HepG2 (cell line): Measurements from ENCODE around the gene CSTPP1. TPM values are rescaled to one million over a fixed set of nuclear protein-coding genes. Genes with fewer than 3 reads are reported as not detected.

Experiments
- CBFB ChIP-seq: sonication (generic); formaldehyde crosslinking; IDR thresholded peaks from 2 replicates; pipeline ENCODE4 v1.4.0; 2020; ENCODE audit warnings: missing genetic modification reagents
- ETV5 ChIP-seq: IDR thresholded peaks from 2 replicates; pipeline ENCODE4 v1.6.1; 2018; ENCODE audit warnings: missing biosample characterization, missing genetic modification reagents, inconsistent platforms, borderline replicate concordance
- FOXO1 ChIP-seq: sonication (generic); formaldehyde crosslinking; IDR thresholded peaks from 2 replicates; pipeline ENCODE4 v1.4.0; 2020; ENCODE audit warnings: missing genetic modification reagents
- GABPB1 ChIP-seq: IDR thresholded peaks from 2 replicates; pipeline ENCODE4 v1.6.1; 2016; ENCODE audit warnings: mild to moderate bottlenecking, missing genetic modification reagents, moderate library complexity, missing compliant biosample characterization
- GATAD1 ChIP-seq: IDR thresholded peaks from 2 replicates; pipeline ENCODE4 v1.6.1; 2016; ENCODE audit warnings: missing genetic modification reagents, missing compliant biosample characterization
- GTF2F1 ChIP-seq: fragments of 150-350 bp; IDR thresholded peaks from 2 replicates; pipeline ENCODE4 v1.6.1; 2014; ENCODE audit warnings: low read length
- HMGXB4 ChIP-seq, 2 experiments: sonication (generic) in 1 of 2; formaldehyde crosslinking in 1 of 2; IDR thresholded peaks; 2 replicates each; pipeline versions ENCODE4 v1.4.0 to v1.6.1; 2018 to 2020; ENCODE audit warnings: missing genetic modification reagents in 2 of 2, borderline replicate concordance in 1 of 2, low read depth in 1 of 2, mild to moderate bottlenecking in 1 of 2, missing biosample characterization in 1 of 2
- RARA ChIP-seq: IDR thresholded peaks from 2 replicates; pipeline ENCODE4 v1.6.1; 2016; ENCODE audit warnings: missing genetic modification reagents, missing compliant biosample characterization
- TCF12 ChIP-seq, 2 experiments: fragments of 450-650 bp in 1 of 2; sonication (generic) in 1 of 2; formaldehyde crosslinking in 1 of 2; IDR thresholded peaks; 2 replicates each; pipeline versions ENCODE4 v1.6.1 to v1.8.0; 2017 to 2022; ENCODE audit warnings: antibody characterized with exemption in 1 of 2, mild to moderate bottlenecking in 1 of 2, missing genetic modification reagents in 1 of 2, moderate library complexity in 1 of 2
- ZFY ChIP-seq: sonication (generic); formaldehyde crosslinking; IDR thresholded peaks from 2 replicates; pipeline ENCODE4 v1.4.0; 2020; ENCODE audit warnings: missing genetic modification reagents
- ZNF263 ChIP-seq: sonication (generic); formaldehyde crosslinking; IDR thresholded peaks from 2 replicates; pipeline ENCODE4 v1.4.0; 2020; ENCODE audit warnings: missing genetic modification reagents
- ZNF337 ChIP-seq: sonication (generic); formaldehyde crosslinking; IDR thresholded peaks from 2 replicates; pipeline ENCODE4 v1.5.1; 2020; ENCODE audit warnings: missing genetic modification reagents, low read depth, mild to moderate bottlenecking, borderline replicate concordance
- ZNF382 ChIP-seq: sonication (generic); formaldehyde crosslinking; IDR thresholded peaks from 2 replicates; pipeline ENCODE4 v1.5.0; 2020; ENCODE audit warnings: missing genetic modification reagents, mild to moderate bottlenecking, borderline replicate concordance
- ZNF513 ChIP-seq: sonication (generic); formaldehyde crosslinking; conservative IDR thresholded peaks from 2 replicates; pipeline ENCODE4 v1.5.0; 2020; ENCODE audit warnings: missing genetic modification reagents
- polyA plus RNA-seq, 8 experiments: library from polyadenylated mRNA; depleted of rRNA in 3 of 8; stranded (reverse) in 7 of 8; unstranded in 1 of 8; fragments of >200 nt; fragmentation: Illumina TruSeq in 4 of 8; extraction: Trizol in 4 of 8; gene quantifications; 2 replicates each; pipeline versions ENCODE4 v1.2.1 to v1.2.3, GENCODE V29; 2011 to 2016; ENCODE audit warnings: low read depth in 4 of 8, missing spikeins in 1 of 8, mixed read lengths in 1 of 8; ENCODE audit not compliant: insufficient read depth in 1 of 8
- total RNA-seq, 5 experiments: library from RNA; depleted of rRNA; stranded (reverse); fragments of >200 nt; fragmentation: Illumina TruSeq; extraction: Trizol; gene quantifications; 2 replicates each; pipeline ENCODE4 v1.2.3, GENCODE V29; 2016; ENCODE audit warnings: low read depth in 1 of 5
- TF ChIP-seq, protein P1 (sequence below): IDR thresholded peaks from 2 replicates; pipeline ENCODE4 v1.6.1; 2018; ENCODE audit warnings: missing genetic modification reagents
- TF ChIP-seq, protein P2 (sequence below): sonication (generic); formaldehyde crosslinking; IDR thresholded peaks from 2 replicates; pipeline ENCODE4 v1.5.0; 2020; ENCODE audit warnings: mild to moderate bottlenecking, missing genetic modification reagents, borderline replicate concordance
- TF ChIP-seq, protein P3 (sequence below): sonication (generic); formaldehyde crosslinking; IDR thresholded peaks from 2 replicates; pipeline ENCODE4 v1.4.0; 2020; ENCODE audit warnings: missing genetic modification reagents

CSTPP1 gene
- total and polyA plus RNA-seq, 2 of the 13 experiments (the other 11 are each of a cell fraction or from before 2014, with no cell fraction given), result 12.3 to 14.6 TPM

- TF ChIP-seq, protein P1, sequence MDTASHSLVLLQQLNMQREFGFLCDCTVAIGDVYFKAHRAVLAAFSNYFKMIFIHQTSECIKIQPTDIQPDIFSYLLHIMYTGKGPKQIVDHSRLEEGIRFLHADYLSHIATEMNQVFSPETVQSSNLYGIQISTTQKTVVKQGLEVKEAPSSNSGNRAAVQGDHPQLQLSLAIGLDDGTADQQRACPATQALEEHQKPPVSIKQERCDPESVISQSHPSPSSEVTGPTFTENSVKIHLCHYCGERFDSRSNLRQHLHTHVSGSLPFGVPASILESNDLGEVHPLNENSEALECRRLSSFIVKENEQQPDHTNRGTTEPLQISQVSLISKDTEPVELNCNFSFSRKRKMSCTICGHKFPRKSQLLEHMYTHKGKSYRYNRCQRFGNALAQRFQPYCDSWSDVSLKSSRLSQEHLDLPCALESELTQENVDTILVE (CRISPR knock-in tag), result peak; percentile 68; the same call in 1 of the 2 replicates
- TF ChIP-seq, protein P2, sequence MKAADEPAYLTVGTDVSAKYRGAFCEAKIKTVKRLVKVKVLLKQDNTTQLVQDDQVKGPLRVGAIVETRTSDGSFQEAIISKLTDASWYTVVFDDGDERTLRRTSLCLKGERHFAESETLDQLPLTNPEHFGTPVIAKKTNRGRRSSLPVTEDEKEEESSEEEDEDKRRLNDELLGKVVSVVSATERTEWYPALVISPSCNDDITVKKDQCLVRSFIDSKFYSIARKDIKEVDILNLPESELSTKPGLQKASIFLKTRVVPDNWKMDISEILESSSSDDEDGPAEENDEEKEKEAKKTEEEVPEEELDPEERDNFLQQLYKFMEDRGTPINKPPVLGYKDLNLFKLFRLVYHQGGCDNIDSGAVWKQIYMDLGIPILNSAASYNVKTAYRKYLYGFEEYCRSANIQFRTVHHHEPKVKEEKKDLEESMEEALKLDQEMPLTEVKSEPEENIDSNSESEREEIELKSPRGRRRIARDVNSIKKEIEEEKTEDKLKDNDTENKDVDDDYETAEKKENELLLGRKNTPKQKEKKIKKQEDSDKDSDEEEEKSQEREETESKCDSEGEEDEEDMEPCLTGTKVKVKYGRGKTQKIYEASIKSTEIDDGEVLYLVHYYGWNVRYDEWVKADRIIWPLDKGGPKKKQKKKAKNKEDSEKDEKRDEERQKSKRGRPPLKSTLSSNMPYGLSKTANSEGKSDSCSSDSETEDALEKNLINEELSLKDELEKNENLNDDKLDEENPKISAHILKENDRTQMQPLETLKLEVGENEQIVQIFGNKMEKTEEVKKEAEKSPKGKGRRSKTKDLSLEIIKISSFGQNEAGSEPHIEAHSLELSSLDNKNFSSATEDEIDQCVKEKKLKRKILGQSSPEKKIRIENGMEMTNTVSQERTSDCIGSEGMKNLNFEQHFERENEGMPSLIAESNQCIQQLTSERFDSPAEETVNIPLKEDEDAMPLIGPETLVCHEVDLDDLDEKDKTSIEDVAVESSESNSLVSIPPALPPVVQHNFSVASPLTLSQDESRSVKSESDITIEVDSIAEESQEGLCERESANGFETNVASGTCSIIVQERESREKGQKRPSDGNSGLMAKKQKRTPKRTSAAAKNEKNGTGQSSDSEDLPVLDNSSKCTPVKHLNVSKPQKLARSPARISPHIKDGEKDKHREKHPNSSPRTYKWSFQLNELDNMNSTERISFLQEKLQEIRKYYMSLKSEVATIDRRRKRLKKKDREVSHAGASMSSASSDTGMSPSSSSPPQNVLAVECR (CRISPR knock-in tag), result peak; percentile 42; the same call in 1 of the 2 replicates
- TF ChIP-seq GABPB1 (peak; percentile 31; the same call in 1 of the 2 replicates), ZNF382 (no peak), FOXO1 (CRISPR knock-in tag) (peak; percentile 95), ZFY (CRISPR knock-in tag) (no peak), GTF2F1 (no peak), GATAD1 (CRISPR knock-in tag) (peak; percentile 56; the same call in 1 of the 2 replicates), TCF12 (IDR thresholded peaks at IDR 0.05) (no peak), TCF12 (CRISPR knock-in tag; IDR thresholded peaks at IDR 0.05) (peak; percentile 24; the same call in 1 of the 2 replicates), CBFB (CRISPR knock-in tag) (0 out of 2 replicates have a peak, but pooled peaks have one; percentile 24), HMGXB4 (CRISPR knock-in tag; IDR thresholded peaks at IDR 0.05; ENCODE audit: borderline replicate concordance in 1 of 2, low read depth in 1 of 2) (peak; percentile 24 to 34; a peak in 1 of 4 replicates), ZNF263 (CRISPR knock-in tag) (no peak), ZNF337 (CRISPR knock-in tag) (no peak), ETV5 (CRISPR knock-in tag) (peak; percentile 80), RARA (CRISPR knock-in tag) (peak; percentile 93), ZNF513 (CRISPR knock-in tag) (no peak)
- TF ChIP-seq, protein P3, sequence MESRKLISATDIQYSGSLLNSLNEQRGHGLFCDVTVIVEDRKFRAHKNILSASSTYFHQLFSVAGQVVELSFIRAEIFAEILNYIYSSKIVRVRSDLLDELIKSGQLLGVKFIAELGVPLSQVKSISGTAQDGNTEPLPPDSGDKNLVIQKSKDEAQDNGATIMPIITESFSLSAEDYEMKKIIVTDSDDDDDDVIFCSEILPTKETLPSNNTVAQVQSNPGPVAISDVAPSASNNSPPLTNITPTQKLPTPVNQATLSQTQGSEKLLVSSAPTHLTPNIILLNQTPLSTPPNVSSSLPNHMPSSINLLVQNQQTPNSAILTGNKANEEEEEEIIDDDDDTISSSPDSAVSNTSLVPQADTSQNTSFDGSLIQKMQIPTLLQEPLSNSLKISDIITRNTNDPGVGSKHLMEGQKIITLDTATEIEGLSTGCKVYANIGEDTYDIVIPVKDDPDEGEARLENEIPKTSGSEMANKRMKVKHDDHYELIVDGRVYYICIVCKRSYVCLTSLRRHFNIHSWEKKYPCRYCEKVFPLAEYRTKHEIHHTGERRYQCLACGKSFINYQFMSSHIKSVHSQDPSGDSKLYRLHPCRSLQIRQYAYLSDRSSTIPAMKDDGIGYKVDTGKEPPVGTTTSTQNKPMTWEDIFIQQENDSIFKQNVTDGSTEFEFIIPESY, result no peak
Measured at GRCh38 chr11:47189100-47189834, 252.7 kb downstream of the CSTPP1 start (continued).
